HG03135 (cell line): ENCODE results near the gene NPAS3.

Experiments used
- ATAC-seq: cut with Tn5 transposase; IDR thresholded peaks from one replicate; pipeline ENCODE4 v1.9.1; 2021; ENCODE audit warnings: mild to moderate bottlenecking, moderate library complexity; ENCODE audit not compliant: unreplicated experiment

NPAS3 gene

GRCh38 chr14:33655421-33655820 is 716.7 kb downstream of the NPAS3 start:
- ATAC-seq: no peak

GRCh38 chr14:33657476-33657875 is 718.8 kb downstream of the NPAS3 start:
- ATAC-seq: no peak

- ATAC-seq: no peak
Measured at GRCh38 chr14:33660248-33660647, 721.6 kb downstream of the NPAS3 start.

GRCh38 chr14:33661101-33661500 is 722.4 kb downstream of the NPAS3 start:
- ATAC-seq: no peak

- no peak for ATAC-seq
Measured at GRCh38 chr14:33668066-33668465, 729.4 kb downstream of the NPAS3 start.

- ATAC-seq: no peak
Measured at GRCh38 chr14:33669111-33669510, 730.4 kb downstream of the NPAS3 start.

- no peak for ATAC-seq
Measured at GRCh38 chr14:33670235-33670634, 731.6 kb downstream of the NPAS3 start.

GRCh38 chr14:33671556-33671955 is 732.9 kb downstream of the NPAS3 start:
- ATAC-seq: no peak

- ATAC-seq: no peak
Measured at GRCh38 chr14:33674927-33675326, 736.2 kb downstream of the NPAS3 start.

GRCh38 chr14:33675415-33676130 is 736.9 kb downstream of the NPAS3 start:
- no peak for ATAC-seq

GRCh38 chr14:33676135-33676566 is 737.5 kb downstream of the NPAS3 start:
- ATAC-seq: no peak

GRCh38 chr14:33676891-33677290 is 738.2 kb downstream of the NPAS3 start:
- ATAC-seq: no peak

GRCh38 chr14:33678005-33678404 is 739.3 kb downstream of the NPAS3 start:
- no peak for ATAC-seq

- ATAC-seq: no peak
Measured at GRCh38 chr14:33679025-33679424, 740.3 kb downstream of the NPAS3 start.

GRCh38 chr14:33679461-33680225 is 741.0 kb downstream of the NPAS3 start:
- no peak for ATAC-seq

GRCh38 chr14:33680873-33681272 is 742.2 kb downstream of the NPAS3 start:
- no peak for ATAC-seq

- ATAC-seq: no peak
Measured at GRCh38 chr14:33682760-33683159, 744.1 kb downstream of the NPAS3 start.

GRCh38 chr14:33685026-33685425 is 746.3 kb downstream of the NPAS3 start:
- ATAC-seq: no peak

GRCh38 chr14:33685698-33686097 is 747.0 kb downstream of the NPAS3 start:
- no peak for ATAC-seq

GRCh38 chr14:33686218-33686617 is 747.5 kb downstream of the NPAS3 start:
- ATAC-seq: no peak

GRCh38 chr14:33686856-33687255 is 748.2 kb downstream of the NPAS3 start:
- no peak for ATAC-seq

- ATAC-seq: no peak
Measured at GRCh38 chr14:33689680-33690079, 751.0 kb downstream of the NPAS3 start.
